IPS-18c (cell line): ENCODE measurements around the gene HLA-F.

Experiments used
- H3K4me3 ChIP-seq: 2 replicates; pipeline ENCODE4 v1.7.0; 2013; ENCODE audit warnings: low read depth, mild to moderate bottlenecking, low read length, moderate library complexity; ENCODE audit not compliant: insufficient read depth
- H3K9me3 ChIP-seq: one replicate; pipeline ENCODE4 v1.6.1; 2013; ENCODE audit warnings: mild to moderate bottlenecking, low read length, moderate library complexity; ENCODE audit not compliant: control insufficient read depth, insufficient read depth

Gene HLA-F

DNA sequence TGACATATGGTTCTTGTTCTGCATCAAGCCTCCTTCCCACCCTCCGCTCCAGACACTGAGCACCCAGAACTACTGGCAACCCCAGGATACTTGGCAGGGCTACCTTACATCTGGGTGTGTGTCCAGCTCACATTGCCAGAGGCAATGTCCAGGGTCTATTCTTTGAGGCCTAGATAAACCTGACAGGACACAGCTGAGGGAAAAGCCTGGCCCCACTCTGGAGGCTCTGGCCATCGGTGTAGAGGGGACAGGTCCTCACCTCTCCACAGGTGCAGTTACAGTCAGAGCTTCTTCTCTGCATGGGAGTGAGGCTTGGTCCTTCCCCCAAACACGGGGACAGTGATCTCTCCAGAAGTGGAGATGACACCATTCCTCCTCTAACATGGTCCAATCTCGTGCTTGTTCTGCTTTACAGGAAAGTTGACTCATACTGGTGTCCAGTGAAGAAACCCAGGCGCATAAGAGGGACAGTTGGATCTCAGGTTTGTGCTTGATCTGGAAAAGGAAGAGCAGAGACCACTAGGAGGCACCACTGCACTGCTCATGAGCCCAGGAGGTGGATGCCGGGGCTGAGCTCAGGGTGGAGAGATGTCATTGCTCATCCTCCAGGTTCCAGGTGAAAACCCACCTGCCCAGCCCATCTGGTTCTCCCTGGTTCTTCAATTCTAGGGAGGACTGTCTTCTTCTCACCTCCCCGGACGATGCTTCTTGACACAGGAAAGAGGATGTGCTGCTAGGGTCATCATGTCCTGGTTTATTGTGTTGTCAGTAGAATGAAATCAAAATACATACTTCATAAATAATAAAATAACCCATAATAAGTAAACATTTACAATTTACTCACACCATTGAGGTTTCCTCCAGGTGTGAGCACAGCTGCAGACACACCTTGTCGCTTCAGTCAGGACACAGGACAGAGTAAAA, 14.7 kb downstream of the HLA-F start:
- Histone ChIP-seq H3K9me3 (no peaks in the 10 kb centered on the region), H3K4me3 (no peak overlapping the region)

DNA sequence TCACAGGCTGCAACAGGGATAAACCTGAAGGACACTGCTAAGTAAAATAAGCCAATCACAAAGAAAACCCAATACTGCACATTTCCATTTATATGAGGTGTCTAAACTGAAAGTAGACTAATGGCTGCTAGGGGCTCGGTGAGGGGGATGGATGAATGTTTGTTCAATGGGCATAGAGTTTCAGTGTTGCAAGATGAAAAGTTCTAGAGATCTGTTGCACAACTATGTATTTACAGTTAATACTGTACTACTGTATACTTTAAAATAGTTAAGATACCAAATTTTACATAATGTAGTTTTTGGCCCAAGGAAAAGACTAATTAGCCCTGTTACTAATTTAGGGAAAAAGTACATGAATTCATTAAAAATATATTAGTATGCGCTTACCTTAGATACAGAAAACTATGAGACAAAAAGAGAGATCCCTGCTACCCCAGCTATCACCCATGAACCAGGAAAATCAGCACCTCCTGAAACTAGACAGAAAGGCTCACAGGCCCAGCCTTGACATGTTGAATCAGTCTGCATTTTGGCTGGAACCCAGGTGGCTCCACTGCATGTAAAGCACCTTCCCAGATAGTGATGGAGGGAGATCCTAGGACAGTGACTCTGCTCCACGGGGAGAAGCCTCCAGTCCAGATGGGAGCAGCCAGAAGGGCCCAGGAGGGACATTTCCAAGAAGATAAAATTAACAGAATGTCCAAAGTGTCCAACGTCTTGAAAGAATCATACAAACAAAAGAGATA, 16.1 kb downstream of the HLA-F start:
- Histone ChIP-seq H3K9me3 (no peaks in the 10 kb centered on the region), H3K4me3 (no peak overlapping the region)

DNA sequence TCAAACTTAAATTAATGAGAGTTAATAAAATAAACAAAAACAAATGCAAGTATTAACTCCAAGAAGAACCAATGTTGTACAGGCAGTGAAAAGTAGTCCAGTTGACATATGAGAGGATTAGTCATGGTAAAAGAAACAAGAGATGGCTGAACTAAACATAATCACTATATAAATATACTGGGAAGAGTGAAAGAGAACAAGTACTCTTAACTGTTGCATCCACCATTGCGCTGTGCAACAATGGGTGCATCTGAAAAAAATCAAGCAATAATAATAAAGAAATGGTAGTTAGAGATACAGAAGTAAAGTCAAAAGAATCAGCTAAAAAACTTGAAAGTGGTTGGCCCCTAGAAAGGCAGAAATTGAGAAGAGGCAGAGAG, 16.6 kb downstream of the HLA-F start:
- H3K9me3 ChIP-seq = no peaks in the 10 kb centered on the region
- H3K4me3 ChIP-seq = no peak overlapping the region

DNA sequence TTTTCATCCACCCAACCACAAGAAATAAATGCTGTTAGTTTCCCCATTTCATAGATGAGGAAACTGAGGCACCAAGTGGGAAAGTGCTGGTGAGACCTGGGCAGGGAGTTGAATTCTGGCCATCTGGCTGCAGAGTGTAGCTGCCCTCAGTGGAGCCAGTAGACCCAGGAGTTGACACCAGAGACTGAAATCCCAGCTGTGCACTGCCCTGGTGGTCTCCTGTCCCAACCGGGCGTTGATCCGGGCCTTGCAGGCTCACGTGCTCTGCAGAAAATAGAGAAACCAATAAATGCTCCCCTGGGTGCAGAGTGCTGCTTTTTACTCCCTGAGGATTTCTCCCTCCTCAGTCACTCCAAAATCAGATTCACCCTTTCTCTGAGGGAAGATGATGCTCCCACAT, 18.4 kb downstream of the HLA-F start:
- no peaks in the 10 kb centered on the region for H3K9me3 ChIP-seq
- H3K4me3 ChIP-seq = no peak overlapping the region

DNA sequence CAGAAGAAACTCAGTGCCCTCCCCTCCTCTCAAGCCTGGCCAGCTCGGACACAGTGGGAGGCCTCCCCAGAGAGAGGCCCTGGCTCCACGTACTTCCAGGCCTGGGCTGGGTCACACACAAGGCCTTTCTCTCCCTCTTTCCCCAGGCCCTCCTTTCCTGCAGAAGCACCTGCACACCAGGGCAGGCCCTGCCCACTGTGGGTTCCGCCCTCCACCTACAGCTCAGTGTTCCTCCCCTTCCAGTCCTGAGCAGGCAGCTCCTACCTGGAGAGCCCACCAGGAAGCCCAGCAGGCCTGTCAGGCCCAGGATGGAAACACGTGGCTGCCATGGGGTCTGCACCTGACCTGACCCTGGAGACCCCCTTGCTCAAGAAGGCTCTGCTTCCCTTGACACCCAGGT, 18.9 kb downstream of the HLA-F start:
- H3K4me3 ChIP-seq = no peak overlapping the region
- no peaks in the 10 kb centered on the region for H3K9me3 ChIP-seq

DNA sequence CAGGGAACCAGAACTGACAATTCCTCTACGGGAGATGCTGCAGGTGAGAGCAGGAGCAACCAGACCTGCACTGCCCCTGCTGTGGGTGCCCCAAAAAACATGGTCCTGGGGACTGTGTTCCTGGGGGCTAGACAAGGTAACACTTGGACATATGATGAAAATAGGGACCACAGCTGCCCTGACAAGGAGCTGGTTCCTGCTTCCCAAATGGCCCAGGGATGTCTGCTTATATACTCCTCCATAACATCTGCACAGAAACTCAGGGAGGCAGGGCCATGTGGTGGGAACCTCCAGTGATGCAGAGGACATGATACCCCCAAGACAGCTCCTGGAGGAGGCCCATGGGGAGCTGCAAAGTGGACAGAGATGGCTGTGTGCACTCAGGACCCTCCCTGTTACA, 19.8 kb downstream of the HLA-F start:
- no peak overlapping the region for H3K4me3 ChIP-seq
- peaks cover 2% of the 10 kb centered on the region for H3K9me3 ChIP-seq

DNA sequence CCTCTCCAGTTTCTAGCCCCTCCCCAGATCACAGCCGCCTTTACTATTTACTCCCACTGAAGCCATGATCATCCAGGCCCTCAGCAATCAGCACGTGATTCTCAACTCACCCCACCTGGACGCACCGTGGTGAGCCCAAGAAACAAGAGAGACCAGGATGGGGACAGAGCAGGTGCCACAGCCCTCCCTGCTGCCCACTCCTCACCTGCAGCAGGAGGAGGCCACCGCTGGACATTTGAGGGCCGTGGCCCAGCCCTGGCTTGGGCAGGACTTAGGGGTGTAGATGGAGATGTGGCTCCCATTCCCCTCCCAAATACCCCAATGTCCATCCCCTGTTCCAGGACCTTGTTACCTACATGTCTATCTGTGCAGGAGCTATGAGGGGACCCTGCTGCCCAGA, 20.3 kb downstream of the HLA-F start:
- Histone ChIP-seq H3K4me3 (no peak overlapping the region), H3K9me3 (peaks cover 2% of the 10 kb centered on the region)

DNA sequence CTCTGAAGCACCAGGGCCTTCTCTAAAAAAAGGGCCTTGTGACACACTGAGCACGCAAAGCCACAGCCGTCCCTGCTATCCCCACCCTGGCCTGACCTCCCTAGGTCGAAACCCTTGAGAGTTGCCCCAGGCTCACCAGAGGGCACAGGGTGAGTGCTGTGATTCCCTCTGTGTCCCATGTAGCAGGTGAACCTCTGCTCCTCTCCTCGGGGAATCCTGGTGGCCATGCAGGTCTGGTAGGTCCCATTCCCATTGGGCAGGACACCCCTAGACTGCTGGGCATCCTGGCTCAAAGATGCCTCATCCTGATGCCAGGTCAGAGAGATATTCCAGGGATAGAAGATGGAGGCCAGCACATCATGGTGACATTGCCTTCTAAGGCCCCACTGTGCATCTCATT, 20.9 kb downstream of the HLA-F start:
- Histone ChIP-seq H3K9me3 (peaks cover 2% of the 10 kb centered on the region), H3K4me3 (no peak overlapping the region)

DNA sequence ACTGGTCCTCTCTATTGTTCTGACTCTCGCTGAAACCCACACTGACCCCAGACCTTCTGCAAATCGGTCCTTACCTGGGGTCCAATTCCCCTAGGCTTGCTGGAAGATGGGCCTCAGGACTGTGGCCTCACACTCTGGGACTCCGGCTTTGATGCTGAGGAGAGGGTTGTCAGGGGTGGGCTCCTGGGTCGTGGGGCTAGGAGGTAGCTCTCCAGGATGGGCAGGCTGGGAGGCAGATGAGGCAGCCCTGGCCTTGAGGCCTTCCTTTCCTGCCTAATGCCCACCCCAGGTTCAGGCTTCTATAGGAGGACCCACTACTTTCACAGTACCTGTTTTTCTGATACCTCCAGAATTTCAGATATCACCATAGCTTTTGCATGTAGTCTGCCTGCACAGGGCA, 21.4 kb downstream of the HLA-F start:
- peaks cover 2% of the 10 kb centered on the region for H3K9me3 ChIP-seq
- H3K4me3 ChIP-seq = no peak overlapping the region

DNA sequence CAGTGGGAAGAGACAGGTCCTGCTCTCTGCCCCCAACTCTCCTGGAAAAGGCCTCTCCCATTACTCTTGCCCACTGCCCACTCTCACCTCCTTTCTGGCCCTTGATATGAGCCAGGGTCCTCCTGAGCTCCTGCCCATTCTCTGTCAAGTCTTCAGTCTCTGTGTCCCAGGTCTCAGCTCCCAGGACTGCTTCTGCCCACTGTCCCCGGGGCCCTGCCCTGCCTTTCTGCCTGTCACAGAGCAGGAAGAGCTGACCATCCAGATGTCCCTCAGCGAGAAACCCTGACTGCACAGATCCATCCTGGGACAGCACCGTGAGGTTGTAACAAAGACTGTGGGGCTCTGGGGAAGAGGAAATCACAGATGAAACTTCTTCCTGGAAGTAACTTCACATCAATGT, 22.2 kb downstream of the HLA-F start:
- Histone ChIP-seq H3K9me3 (peaks cover 2% of the 10 kb centered on the region), H3K4me3 (no peak overlapping the region)

DNA sequence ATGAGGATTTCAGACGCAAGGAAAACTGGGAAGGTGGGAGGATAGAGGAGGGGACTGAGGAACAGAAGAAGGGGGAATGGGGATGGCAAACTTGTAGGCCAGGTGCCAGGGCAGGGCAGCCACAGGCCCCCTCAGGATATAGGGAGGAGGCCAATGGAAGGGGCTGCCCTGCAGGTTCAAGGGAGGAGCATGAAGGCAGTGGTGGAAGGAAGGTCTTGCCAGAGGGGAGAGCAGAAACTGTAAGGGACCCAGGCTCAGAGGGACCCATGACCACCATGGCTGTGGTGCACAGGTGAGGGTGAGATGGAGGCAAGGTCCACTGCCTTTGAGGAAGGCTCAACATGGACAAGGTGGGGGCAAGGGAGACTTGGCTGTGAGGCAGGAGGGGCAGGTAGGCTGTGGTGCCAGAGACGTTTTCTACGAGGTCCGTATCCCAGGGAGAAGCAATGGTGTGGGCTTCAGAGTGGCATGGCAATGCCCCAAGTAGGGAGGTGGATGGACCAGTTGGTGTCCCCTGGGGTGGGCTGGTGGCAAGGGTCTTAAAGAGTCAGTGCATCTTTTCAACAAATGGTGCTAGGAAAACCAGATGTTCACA, 22.7 kb downstream of the HLA-F start:
- peaks cover 2% of the 10 kb centered on the region for H3K9me3 ChIP-seq
- H3K4me3 ChIP-seq = no peak overlapping the region

DNA sequence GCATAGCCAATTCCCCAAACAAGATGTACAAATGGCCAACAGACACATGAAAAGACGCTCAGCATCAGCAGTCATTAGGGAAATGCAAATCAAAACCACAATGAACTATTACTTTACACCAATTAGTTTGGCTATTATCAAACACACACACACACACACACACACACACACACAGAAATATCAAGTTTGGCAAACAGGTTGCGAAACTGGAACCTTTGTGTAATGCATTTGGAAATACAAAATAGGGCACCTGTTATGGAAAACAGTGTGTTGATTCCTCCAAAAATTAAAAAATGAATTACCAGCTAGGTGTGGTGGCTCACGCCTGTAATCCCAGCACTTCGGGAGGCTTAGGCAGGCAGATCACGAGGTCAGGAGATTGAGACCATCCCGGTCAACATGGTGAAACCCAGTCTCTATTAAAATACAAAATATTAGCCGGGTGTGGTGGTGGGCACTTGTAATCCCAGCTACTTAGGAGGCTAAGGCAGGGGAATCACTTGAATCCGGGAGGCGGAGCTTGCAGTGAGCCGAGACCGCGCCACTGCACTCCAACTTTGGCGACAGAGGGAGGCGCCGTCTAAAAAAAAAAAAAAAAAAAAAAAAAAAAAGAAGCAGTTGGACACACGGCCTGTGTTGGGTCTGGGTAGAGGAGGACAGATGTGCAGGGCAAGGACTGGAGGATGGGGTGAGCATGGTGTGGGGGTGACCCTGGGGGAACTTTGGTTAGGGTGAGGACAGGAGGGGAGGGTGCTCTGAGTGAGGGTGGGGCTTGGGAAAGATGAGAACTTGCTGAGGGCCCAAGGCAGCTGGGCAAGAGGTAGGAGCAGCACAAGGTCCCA, 23.8 kb downstream of the HLA-F start:
- no peak overlapping the region for H3K4me3 ChIP-seq
- peaks cover 2% of the 10 kb centered on the region for H3K9me3 ChIP-seq

DNA sequence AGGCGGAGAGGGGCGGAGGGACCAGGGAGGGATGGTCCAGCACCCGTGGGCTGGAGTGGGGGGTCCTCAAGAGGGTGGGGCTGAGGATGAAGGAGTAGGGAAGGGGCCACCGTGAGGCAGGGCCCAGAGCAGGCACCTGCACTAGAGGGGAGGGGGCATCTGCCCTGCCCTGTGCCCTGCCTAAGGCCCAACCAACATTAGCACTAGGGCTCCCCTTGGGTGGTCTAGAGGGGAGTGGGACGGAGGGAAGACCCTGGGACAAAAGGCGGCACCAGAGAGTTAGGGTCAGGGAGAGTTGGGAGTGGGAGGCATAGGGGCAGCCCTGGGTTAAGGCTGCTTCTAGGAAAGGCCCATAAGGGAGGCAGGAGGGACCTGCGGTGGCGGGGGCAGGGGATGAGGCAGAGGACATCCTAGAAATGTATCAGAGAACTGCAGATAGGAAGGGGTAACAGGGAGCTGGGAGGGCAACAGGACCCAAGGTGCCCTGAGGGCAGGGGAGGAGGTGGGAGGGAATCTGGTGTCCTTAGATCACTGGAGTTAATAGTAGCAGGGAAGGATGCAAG, 24.5 kb downstream of the HLA-F start:
- Histone ChIP-seq H3K9me3 (peaks cover 2% of the 10 kb centered on the region), H3K4me3 (peak overlapping the region; percentile 67)

DNA sequence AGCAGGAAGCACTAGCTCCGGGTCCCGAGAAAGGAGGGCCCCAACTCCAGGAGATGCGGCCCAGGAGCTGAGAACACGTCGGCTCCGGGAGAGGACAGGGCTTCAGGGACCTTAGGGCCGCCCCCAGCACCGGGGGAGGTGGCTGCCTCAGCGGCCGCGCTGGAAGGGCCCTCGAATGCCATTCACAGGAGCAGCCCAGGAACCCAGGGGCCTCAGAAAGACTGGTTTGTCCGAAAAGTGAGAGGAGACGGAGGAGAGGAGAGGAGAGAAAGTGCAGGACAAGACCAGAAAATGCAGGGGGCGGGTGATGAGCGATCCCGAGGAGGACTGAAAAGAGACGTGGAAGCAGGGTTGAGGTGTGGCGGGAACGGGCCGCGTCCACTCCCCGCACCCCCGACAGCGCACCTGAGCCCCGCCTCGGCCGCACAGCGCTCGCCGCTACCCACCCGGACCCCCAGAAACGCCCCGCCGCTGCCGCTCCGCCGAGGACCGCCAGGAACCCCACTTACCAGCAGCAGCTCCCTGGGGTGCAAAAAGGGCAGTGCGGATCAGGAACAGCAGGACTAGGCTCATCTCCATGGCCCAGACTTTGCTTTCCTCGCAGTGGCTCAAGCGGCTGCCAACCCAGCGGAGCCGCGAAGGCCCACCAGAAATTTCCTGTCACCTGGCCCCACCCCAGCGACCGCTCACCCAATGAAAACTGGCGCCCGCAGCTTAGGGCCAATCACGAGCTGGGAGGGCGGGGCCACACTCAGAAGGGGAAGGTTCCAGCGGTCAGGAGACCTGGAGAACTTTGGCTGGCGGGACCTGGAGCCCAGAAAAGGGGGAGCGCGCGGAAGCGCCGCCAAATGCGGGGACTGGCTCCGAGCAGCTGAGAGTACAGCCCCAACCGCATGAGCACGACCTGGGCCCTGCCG, 25.4 kb downstream of the HLA-F start:
- peaks cover 2% of the 10 kb centered on the region for H3K9me3 ChIP-seq
- peak overlapping the region; percentile 67 for H3K4me3 ChIP-seq

DNA sequence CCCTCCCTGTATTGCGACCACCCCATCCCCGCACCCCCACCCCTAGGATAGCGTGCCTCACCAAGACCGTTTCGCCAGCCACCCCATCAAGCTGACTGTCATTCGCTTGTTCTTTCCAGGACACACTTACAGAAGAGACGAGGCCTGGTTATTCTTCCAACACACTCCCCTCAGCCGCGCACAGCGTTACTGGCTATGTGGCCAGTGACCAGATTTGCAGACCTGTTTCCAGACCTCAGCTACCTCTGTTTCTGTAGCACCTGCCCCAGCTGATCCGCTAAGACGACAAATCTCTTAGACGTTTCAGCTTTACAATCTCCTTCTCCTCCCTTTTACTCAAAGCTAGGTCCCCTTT, 26.1 kb downstream of the HLA-F start:
- peaks cover 2% of the 10 kb centered on the region for H3K9me3 ChIP-seq

DNA sequence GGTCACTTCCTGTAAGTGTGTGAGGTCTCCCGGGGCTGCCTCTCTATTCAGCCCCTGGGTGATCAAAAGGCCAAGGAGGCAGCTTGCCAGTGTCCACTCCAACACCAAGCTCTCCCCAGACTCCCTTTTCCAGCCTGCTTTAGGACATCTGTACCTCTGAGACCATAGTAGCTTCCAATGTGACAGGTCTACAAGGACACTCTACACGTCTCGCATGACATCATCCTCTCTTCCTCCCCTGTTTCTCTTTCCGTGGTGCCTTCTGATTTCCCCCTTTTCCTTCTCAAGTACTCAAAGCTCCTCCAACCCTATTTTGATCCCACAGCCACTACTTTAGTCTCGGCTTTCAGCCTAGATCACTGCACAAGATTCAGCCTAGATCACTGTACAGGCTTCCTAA, 26.4 kb downstream of the HLA-F start:
- Histone ChIP-seq H3K9me3 (peaks cover 2% of the 10 kb centered on the region), H3K4me3 (peak overlapping the region; percentile 67)

More for the DNA sequence above, 26.1 kb downstream of the HLA-F start:
- H3K4me3 ChIP-seq = peak overlapping the region; percentile 67
